Cardiac fibroblast (primary cell): Measurements from ENCODE around the gene MST1R.

Experiments
- DNase-seq, 2 donors: peaks; one replicate each; pipeline versions ENCODE4 v3.0.0 to v3.0.0-alpha.2; 2010; ENCODE audit warnings: low read depth in 2 of 2
- H3K4me3 ChIP-seq, 2 donors: replicated peaks in 1 of 2; 1 replicate in 1 of 2; 2 replicates in 1 of 2; pipeline ENCODE4 v1.5.1; 2011; ENCODE audit warnings: low read depth in 2 of 2, low read length in 2 of 2, mild to moderate bottlenecking in 2 of 2, moderate library complexity in 1 of 2
- CTCF ChIP-seq: IDR thresholded peaks from one replicate; pipeline ENCODE4 v1.5.1; 2011; ENCODE audit warnings: low read depth, mild to moderate bottlenecking, low read length, inconsistent platforms

Gene MST1R

GRCh38 chr3:49930922-49931321 lies 27.2 kb upstream of the MST1R start:
- TF ChIP-seq CTCF = no peak
- H3K4me3 ChIP-seq = no peak overlapping the region
- no peak for DNase-seq

- H3K4me3 ChIP-seq = peak overlapping the region; percentile 83 to 87
- no peak for DNase-seq
- TF ChIP-seq CTCF = no peak
Measured at GRCh38 chr3:49930168-49930690, 26.6 kb upstream of the MST1R start.

- H3K4me3 ChIP-seq = peak within 1 kb of the TSS; percentile 83 to 87
- TF ChIP-seq CTCF = peak; percentile 22
- peak; percentile 92 to 95 for DNase-seq
Measured at GRCh38 chr3:49929291-49930167, 25.9 kb upstream of the MST1R start, which contains the start of gene MON1A. TSS of gene MON1A (minus strand) at chr3:49929811. CDS start at chr3:49913346, 16,465 bp downstream.

GRCh38 chr3:49928481-49929017 lies 24.9 kb upstream of the MST1R start:
- no peak for DNase-seq
- H3K4me3 ChIP-seq = peak overlapping the region; percentile 8 to 21
- TF ChIP-seq CTCF = no peak

- no peak for DNase-seq
- no peak overlapping the region for H3K4me3 ChIP-seq
- no peak for TF ChIP-seq CTCF
Measured at GRCh38 chr3:49927798-49928197, 24.1 kb upstream of the MST1R start.

- no peak for DNase-seq
- no peak for TF ChIP-seq CTCF
- no peak overlapping the region for H3K4me3 ChIP-seq
Measured at GRCh38 chr3:49926117-49926728, 22.6 kb upstream of the MST1R start.
